HG02970 (cell line): Measurements from ENCODE around the gene CUBN.

Experiments used
- ATAC-seq: cut with Tn5 transposase; IDR thresholded peaks from one replicate; pipeline ENCODE4 v1.9.1; 2021; ENCODE audit warnings: mild to moderate bottlenecking, moderate library complexity, moderate number of reproducible peaks; ENCODE audit not compliant: unreplicated experiment, low FRiP score

The CUBN gene

DNA sequence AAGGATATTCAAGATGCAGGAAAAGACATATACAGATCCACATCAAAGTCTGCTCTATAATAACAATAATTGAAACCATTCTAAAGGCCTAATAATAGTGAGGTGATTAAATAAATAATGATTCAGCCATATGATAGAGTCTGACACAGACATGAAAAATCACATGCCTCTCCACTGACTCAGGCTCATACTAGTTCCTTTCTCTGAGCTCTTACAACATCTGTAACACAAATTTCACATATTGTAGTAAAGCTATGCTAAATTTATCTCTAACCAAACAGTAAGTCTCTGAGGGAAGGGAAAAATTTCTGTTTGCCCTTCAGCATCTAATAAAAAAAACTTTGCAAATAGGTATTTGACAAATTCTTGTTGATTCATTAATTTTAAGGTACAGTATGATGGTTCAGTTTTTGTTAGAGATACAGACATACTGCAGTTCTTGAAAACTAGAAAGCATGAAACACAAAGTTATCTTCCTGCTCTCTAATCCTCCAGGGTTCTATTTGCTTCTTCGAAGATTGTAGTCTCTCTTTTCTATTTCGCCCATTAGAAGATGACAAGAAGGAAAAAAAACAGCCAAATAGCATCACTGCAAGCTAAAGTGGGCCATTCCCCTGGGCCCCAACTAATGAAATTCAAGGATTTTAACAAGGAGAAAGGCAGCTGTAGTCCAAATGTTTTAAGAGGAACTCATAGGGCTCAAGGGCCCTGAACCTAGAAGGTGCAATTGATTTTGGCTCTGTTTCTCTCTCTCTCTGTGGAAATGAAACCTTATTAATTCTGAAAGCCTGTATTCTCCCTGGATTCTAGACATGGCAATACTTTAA is 53.9 kb downstream of the CUBN start:
- ATAC-seq, result no peak

GRCh38 chr10:17074541-17074847 is 55.1 kb downstream of the CUBN start:
- ATAC-seq, result no peak

GRCh38 chr10:17073725-17074540 is 55.7 kb downstream of the CUBN start:
- ATAC-seq, result no peak

DNA sequence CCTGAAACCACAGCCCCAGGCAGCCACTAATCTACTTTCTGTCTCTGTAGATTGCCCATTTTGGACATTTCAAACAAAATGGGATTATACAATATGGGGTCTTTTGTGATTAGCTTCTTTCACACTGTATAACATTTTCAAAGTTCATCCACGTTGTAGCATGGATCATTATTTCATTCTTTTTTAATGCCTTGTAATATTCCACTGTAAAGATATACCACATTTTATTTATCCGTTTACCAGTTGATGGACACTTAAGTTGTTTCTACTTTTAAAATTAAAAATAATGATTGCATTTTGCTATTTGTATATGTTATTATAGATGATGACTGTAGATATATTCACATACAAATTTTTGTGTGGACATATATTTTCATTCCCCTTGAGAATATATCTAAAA is 60.7 kb downstream of the CUBN start:
- no peak for ATAC-seq

DNA sequence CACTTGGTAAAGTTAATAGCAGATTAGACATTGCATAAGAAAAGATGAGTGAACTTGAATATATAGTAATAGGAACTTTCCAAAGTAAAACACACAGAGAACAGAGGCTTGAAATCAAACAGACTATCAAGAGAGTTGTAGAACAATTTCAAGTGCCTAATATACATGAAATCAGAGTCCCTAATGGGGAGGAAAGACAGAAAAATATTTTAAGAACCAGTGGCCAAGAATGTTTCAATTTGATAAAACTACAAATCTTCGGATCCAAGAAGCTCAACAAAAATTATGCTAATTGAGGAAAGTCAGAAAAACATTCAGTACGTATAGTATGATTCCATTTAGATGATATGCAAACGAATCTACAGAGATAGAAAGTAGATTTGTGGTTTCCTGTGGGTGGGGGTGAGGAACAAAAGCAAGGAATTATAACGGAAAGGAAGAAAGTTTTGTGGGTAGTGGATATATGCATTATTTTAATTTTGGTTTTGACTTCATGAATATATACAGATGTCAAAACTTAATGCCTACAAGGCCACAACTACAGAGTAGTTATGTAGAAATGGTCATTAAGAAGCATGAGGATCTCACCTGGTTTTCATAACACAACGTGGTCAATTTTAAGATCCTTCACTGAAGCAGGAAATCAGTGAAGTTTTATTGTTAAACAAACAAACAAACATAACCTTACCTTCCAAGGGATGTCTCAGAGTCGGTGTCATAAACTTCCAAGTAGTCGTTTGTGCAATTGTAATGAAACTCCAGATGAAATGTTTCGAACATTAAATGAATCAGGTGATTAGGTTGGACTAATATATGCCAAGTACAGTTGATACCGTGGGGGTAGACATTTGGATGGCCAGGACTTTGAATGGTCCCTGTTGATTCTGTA is 62.0 kb downstream of the CUBN start:
- no peak for ATAC-seq

DNA sequence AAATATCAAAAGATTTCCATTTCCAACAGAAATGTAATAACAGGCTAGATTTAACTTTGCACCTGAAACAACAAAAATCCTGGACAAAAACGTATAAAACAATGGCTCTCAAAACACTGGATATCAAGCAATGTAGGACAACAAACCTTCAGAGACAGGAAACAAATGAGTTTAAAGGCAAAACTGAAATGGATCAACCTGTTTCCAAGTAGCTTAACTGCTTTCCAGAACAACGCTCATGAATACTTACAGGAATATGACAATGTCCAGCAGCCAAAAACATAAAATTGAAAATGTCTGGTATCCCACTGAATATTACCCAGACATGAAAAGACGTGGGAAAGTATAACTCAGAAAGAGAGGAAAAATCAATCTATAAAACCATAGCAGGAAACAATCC is 62.8 kb downstream of the CUBN start:
- ATAC-seq, result no peak

GRCh38 chr10:17066000-17066399 is 63.6 kb downstream of the CUBN start:
- ATAC-seq, result no peak

GRCh38 chr10:17065273-17065672 is 64.3 kb downstream of the CUBN start:
- ATAC-seq, result no peak

GRCh38 chr10:17064435-17064834 is 65.2 kb downstream of the CUBN start:
- no peak for ATAC-seq

DNA sequence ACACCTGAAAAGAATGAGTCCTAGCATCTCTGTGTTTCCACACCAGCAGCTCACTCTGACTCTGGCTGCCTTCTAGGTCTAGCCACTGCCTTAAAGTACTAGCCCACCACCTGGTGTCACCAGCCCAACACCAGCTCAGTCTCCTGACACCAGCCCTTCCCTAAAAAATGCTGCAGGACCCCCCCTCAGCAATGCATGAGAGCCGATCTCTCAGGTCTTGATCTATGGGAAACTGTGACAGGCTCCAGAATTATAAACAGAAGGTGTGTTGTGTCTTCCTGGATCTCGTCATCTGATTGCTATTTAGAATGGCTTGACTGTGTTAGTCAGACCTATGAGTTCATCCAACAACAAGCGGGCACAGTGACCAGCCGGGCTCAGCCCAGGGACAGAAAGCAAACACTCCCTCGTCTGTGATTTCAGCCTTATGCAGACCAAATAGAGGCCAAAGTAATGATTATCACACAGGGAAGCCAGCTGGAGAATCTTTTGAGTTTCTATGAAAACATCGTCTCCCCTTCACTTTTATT is 66.6 kb downstream of the CUBN start:
- no peak for ATAC-seq

- no peak for ATAC-seq
Observed at GRCh38 chr10:17062493-17062892, 67.1 kb downstream of the CUBN start.

GRCh38 chr10:17062009-17062408 is 67.6 kb downstream of the CUBN start:
- no peak for ATAC-seq

DNA sequence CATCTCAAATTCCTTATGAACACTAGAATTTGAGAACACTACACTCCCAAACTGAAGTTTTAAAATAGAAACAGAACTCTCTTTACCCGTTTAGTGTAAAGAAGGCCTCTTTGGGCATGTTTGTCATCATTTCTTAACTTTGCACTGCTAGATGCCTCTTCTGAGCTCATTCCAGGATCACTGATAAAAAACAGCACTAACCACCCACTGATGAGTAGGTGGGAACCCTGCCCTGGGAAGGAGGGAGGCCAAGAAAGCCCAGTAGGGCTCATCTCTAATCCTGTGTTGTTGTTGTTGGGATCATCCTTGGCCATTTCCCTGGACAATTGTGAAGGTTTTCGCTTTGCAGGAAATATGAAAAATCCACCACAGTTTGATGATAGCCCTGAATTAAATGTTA is 68.2 kb downstream of the CUBN start:
- ATAC-seq, result no peak

DNA sequence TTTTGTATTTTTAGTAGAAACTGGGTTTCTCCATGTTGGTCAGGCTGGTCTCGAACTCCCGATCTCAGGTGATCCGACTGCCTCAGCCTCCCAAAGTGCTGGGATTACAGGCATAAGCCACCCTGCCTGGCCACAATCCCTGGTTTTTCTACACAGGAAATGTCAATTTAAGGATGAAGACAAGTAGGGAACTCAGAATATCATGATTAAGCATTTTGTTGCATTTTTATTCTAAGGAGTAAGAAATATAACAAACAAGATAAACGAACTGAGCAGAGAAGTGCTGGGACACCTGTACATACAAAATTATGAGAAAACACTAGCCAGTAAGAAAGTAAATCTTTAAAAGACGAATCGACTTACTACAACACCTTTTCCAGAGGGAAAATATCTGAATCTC is 69.3 kb downstream of the CUBN start:
- ATAC-seq, result no peak

DNA sequence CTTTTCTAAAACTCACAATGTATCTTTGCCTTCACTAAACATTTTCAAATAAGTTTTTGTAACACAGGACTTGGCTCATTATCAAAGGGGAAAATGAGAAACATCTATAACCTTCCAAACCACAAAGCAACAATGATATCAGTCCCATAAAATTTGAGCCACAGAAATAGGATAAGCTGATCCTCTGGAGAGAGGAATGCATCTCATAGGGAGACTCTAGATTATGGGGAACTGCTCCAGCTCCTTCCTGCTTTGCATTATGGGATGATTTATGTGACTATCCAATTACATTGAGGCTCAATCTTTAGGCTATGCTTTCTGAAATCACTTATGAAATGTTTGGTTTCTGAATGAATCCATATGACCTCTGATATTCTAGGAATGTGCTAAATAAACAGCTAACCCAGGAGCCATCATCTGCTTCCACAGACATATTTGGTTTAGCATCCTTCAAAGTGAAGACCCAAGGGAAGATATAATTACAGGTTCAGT is 70.4 kb downstream of the CUBN start:
- no peak for ATAC-seq

DNA sequence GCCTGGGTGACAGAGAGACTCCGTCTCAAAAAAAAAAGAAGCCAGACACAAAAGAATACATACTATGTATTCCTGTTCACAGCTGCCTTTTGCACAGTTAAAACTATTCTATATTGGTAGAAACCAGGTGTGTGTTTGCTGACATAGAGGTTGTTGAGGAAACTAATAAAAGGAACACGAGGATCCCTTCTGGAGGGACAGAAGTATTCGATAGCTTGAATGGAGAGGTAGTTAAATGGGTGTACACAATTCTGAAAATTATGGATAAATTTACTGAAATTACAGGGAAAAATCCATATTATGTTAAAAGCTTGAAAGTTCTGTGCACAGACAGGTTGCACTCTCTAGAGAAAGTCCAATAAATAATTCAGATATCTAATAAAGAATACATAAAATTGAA is 71.5 kb downstream of the CUBN start:
- ATAC-seq, result no peak

GRCh38 chr10:17056781-17057428 is 72.7 kb downstream of the CUBN start:
- no peak for ATAC-seq

DNA sequence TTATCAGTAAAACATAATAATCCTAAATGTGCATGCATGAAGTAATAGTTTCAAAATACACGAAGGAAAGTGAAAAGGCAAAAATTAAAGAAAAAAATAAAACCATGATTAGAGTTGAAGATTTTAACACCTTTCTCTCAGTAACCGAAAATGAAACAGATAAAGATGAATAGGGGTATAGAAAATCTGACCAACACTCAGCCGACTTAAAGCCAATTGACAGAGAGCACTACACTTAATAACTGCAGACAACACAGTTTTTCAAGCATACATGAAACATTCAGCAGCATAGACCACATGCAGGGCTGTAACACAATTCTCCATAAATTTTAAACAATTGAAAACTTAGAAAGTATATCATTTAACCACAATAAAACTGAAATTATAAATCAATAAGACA is 76.1 kb downstream of the CUBN start:
- no peak for ATAC-seq

DNA sequence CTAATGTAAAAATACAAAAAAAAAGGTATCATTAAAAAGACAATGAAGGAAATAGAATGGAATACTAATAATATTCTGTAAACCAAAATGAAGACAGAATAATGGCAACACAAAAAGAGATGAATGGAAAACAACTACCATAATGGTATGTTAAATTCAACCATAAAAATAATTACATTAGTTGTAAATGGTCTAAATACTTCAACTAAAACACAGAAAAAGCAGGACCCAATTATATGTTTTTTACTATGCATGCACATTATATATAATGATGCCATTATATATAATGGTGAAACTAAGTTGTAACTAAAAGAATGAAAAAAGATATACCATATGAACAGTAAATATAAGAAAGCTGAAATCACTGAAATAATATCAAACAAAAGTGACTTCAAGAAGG is 76.5 kb downstream of the CUBN start:
- no peak for ATAC-seq

GRCh38 chr10:17051851-17052250 is 77.8 kb downstream of the CUBN start:
- ATAC-seq, result no peak
